ENCODE results near the gene C14orf180.

DNA sequence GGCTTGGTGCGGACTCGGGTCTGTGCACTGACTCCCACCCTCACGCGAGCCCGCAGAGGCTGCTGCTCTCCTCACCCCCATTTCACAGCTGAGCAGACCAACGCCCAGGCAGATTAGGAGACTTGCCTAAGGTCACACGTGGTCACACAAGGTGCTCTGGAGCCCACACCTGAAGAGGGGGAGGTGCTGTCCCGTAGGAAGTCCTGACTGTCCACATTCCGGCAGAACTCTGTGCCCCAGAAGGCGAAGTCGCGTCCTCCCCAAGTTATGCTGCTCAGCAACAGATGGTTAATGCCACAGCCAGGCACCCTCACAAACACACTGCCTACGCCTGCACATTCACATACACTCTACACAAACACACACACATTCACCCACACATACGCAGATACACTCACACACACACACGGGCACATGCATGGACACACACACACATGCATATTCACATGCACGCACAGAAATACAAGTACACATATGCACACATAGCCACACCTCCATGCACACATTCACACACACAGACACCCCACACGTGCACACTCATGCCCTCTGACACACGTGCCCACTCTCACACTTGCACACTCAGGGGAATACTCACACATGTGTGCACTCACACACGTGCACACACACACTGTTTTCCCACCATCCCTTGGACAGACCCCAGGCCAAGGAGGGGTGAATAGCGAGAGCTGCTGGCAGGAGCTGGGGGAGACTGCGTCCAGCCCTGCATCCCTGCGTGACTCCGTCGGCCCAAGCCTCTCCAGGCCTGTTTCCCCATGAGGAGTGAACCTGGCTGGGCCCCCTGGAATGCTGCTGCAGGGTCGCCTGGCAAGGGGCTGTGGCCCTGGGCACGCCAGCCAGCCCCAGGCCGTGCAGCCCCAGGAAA, 4.1 kb downstream of the C14orf180 start:
- TF ChIP-seq, protein P1, sequence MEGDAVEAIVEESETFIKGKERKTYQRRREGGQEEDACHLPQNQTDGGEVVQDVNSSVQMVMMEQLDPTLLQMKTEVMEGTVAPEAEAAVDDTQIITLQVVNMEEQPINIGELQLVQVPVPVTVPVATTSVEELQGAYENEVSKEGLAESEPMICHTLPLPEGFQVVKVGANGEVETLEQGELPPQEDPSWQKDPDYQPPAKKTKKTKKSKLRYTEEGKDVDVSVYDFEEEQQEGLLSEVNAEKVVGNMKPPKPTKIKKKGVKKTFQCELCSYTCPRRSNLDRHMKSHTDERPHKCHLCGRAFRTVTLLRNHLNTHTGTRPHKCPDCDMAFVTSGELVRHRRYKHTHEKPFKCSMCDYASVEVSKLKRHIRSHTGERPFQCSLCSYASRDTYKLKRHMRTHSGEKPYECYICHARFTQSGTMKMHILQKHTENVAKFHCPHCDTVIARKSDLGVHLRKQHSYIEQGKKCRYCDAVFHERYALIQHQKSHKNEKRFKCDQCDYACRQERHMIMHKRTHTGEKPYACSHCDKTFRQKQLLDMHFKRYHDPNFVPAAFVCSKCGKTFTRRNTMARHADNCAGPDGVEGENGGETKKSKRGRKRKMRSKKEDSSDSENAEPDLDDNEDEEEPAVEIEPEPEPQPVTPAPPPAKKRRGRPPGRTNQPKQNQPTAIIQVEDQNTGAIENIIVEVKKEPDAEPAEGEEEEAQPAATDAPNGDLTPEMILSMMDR (IDR thresholded peaks at IDR 0.05), result no peak
- TF ChIP-seq EP300 (IDR thresholded peaks at IDR 0.05) (no peak), POLR2A (IDR thresholded peaks at IDR 0.05) (no peak)

Data from ovary (tissue), 3 donors.